ENCODE measurements around the gene NAV1.

GRCh38 chr1:201535919-201536245, 3.0 kb upstream of the NAV1 start:
- TF ChIP-seq ZNF317 (CRISPR knock-in tag; IDR thresholded peaks at IDR 0.05; ENCODE audit: borderline replicate concordance, low read depth) (no peak), E2F5 (CRISPR knock-in tag; IDR thresholded peaks at IDR 0.05) (no peak), USF1 (CRISPR knock-in tag; IDR thresholded peaks at IDR 0.05) (no peak), CTCF (IDR thresholded peaks at IDR 0.05) (no peak), STAT6 (CRISPR knock-in tag; conservative IDR thresholded peaks at IDR 0.05; ENCODE audit: low read depth) (no peak), ZNF138 (CRISPR knock-in tag; conservative IDR thresholded peaks at IDR 0.05) (no peak), NR3C1 (CRISPR knock-in tag; conservative IDR thresholded peaks at IDR 0.05; ENCODE audit: low read depth) (no peak), ATF1 (CRISPR knock-in tag; IDR thresholded peaks at IDR 0.05) (no peak)
